Measurements from ENCODE around the gene MMP25. TPM values are rescaled to one million over a fixed set of nuclear protein-coding genes. Genes with fewer than 3 reads are reported as not detected.

The MMP25 gene
- total RNA-seq, 1 donor from 2014 or later, result 0.19 TPM

DNA sequence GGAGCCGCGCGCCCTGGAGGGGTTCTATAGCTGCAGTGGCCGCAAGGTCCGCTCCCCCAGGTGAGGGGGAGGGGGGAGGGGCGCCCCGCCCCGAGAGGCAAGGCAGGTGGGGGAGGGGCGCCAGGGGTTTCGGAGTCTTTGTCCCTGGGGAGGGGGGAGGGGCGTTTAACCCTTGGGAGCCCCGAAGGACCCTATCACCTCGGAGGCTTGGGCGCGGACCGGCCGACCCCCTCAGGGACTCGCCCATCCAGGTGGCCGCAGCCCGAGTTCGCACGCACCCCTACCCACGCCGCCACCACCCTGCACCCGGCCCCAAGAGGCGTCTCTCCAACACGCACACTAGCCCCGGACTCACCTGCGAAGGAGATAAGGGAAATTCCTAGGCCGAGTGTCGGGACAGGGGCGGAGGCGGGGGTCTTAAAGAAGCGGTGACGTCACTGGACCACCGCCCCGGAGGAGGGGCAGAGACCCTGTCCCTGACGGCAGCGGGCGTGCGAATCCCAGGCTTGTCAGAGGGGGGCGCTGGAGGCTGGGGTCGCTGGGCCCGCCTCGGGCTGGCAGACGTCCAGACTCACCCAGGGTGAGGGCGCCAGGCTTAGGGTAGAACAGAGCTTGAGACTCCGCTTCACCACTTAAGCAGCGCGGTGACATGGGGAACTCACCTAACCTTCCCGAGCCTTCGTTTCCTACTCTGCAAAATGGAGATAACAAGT lies 28.4 kb upstream of the MMP25 start, which contains the start of gene CLDN6:
Gene CLDN6, minus strand, starts transcription at position 390 of the 713 bp plus-strand sequence. CDS start 2,162 bp downstream, outside the sequence.
- TF ChIP-seq, protein P1, sequence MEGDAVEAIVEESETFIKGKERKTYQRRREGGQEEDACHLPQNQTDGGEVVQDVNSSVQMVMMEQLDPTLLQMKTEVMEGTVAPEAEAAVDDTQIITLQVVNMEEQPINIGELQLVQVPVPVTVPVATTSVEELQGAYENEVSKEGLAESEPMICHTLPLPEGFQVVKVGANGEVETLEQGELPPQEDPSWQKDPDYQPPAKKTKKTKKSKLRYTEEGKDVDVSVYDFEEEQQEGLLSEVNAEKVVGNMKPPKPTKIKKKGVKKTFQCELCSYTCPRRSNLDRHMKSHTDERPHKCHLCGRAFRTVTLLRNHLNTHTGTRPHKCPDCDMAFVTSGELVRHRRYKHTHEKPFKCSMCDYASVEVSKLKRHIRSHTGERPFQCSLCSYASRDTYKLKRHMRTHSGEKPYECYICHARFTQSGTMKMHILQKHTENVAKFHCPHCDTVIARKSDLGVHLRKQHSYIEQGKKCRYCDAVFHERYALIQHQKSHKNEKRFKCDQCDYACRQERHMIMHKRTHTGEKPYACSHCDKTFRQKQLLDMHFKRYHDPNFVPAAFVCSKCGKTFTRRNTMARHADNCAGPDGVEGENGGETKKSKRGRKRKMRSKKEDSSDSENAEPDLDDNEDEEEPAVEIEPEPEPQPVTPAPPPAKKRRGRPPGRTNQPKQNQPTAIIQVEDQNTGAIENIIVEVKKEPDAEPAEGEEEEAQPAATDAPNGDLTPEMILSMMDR (IDR thresholded peaks at IDR 0.05; ENCODE audit: unreplicated experiment), result peak; percentile 82
- Mint-ChIP-seq H3K27ac (peak within 1 kb of the TSS; percentile 98), H3K27me3 (no peaks in the 10 kb centered on the region), H3K4me3 (ENCODE audit: low read depth) (peak within 1 kb of the TSS; percentile 93), H3K36me3 (ENCODE audit: insufficient read depth) (peaks cover 13% of the 10 kb centered on the region), H3K4me1 (ENCODE audit: low read depth) (peaks cover 56% of the 10 kb centered on the region), H3K9me3 (ENCODE audit: low read depth) (no peaks in the 10 kb centered on the region)
- DNase-seq (ENCODE audit: low spot score, unreplicated experiment), result peak; percentile 97

DNA sequence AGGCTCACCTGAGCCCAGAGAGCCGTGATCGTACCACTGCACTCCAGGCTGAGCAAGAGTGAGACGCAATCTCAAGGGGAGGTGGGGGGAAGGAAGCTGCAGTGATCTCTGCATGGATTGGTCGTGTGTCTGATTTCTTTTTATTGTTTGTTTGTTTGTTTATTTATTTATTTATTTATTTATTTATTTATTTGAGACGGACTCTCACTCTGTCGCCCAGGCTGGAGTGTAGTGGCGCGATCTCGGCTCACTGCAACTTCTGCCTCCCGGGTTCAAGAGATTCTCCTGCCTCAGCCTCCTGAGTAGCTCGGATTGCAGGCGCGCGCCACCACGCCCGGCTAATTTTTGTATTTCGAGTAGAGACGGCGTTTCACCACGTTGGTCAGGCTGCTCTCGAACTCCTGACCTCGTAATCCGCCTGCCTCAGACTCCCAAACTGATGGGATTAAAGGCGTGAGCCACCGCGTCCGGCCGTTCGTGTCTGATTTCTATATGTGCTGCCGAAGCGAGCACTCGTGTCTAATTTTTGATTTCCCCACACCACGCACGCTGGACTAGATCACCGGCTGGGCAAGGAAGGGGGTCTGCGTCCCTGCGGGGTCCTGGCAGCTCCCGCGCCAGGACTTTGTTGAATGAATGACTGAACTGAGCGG lies 26.6 kb upstream of the MMP25 start:
- TF ChIP-seq, protein P1 (IDR thresholded peaks at IDR 0.05; ENCODE audit: unreplicated experiment), result no peak
- Mint-ChIP-seq H3K36me3 (ENCODE audit: insufficient read depth) (peaks cover 11% of the 10 kb centered on the region), H3K27ac (peak overlapping the region; percentile 99), H3K4me1 (ENCODE audit: low read depth) (peaks cover 51% of the 10 kb centered on the region), H3K9me3 (ENCODE audit: low read depth) (no peaks in the 10 kb centered on the region), H3K27me3 (no peaks in the 10 kb centered on the region), H3K4me3 (ENCODE audit: low read depth) (peak overlapping the region; percentile 91)
- DNase-seq (ENCODE audit: low spot score, unreplicated experiment), result no peak

DNA sequence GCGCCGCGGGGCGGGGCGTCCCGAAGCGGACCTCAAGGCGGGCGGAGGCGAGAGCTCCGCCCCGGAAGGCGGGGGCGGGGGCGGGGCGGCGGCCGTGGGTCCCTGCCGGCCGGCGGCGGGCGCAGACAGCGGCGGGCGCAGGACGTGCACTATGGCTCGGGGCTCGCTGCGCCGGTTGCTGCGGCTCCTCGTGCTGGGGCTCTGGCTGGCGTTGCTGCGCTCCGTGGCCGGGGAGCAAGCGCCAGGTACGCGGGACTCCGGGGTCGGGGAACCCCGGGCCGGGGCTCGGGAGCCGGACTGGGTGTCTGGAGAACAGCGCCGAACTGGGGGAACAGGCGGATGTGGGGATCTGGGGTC lies 26.1 kb upstream of the MMP25 start, which contains the start of gene TNFRSF12A:
Gene TNFRSF12A, plus strand, starts transcription at position 122 of the 357 bp plus-strand sequence. Its CDS starts 30 bp downstream, at position 152.
- no peaks in the 10 kb centered on the region for H3K27me3 Mint-ChIP-seq
- H3K9me3 Mint-ChIP-seq (ENCODE audit: low read depth), result no peaks in the 10 kb centered on the region
- H3K36me3 Mint-ChIP-seq (ENCODE audit: insufficient read depth), result peaks cover 6% of the 10 kb centered on the region
- H3K4me3 Mint-ChIP-seq (ENCODE audit: low read depth), result peak within 1 kb of the TSS; percentile 91
- peak; percentile 59 for DNase-seq (ENCODE audit: low spot score, unreplicated experiment)
- H3K27ac Mint-ChIP-seq, result peak within 1 kb of the TSS; percentile 99
- TF ChIP-seq, protein P1 (IDR thresholded peaks at IDR 0.05; ENCODE audit: unreplicated experiment), result no peak
- peaks cover 46% of the 10 kb centered on the region for H3K4me1 Mint-ChIP-seq (ENCODE audit: low read depth)

DNA sequence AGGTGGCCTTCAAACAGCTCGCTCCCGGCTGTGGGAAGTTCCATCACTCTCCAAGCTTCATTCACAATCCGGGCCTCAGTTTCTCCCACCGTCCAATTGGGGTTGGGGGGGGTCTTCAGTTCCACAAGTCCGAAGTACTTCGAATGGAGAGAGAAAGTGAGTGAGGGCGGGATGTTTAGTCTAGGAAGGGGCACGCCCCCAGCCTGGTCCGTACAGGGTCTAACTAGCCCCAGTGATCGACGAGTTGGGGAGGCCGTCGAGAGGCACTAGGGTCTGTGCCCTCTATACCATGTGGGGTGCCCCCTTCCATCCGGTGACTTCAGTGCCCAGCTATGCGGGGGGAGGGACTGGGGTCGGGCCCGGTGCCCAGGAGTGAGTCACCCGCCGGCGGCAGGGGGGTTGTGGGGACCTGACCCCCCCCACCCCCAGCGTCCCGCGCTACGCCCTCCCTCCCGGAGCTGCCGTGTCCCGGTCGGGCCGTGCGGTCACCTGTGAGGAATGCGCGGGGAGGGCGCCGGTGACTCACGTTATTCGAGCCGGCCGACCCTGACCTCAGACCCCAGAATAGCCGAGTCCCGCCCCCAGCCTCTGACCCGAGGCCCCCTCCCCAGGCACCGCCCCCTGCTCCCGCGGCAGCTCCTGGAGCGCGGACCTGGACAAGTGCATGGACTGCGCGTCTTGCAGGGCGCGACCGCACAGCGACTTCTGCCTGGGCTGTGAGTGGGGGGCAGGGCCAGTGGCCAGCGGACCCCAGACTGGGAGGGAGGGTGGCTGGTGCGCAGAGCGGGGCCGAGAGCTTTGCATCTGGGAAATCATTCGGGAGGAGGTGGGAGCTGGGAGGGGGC lies 25.5 kb upstream of the MMP25 start:
- DNase-seq (ENCODE audit: low spot score, unreplicated experiment), result peak; percentile 87
- Mint-ChIP-seq H3K9me3 (ENCODE audit: low read depth) (no peaks in the 10 kb centered on the region), H3K36me3 (ENCODE audit: insufficient read depth) (peaks cover 6% of the 10 kb centered on the region), H3K27me3 (no peaks in the 10 kb centered on the region), H3K4me3 (ENCODE audit: low read depth) (peak overlapping the region; percentile 91), H3K4me1 (ENCODE audit: low read depth) (peaks cover 40% of the 10 kb centered on the region), H3K27ac (peak overlapping the region; percentile 99)
- TF ChIP-seq, protein P1 (IDR thresholded peaks at IDR 0.05; ENCODE audit: unreplicated experiment), result no peak

All from progenitor cell of endocrine pancreas (in vitro differentiated cells).